Measurements from ENCODE around the gene TNNT3.

DNA sequence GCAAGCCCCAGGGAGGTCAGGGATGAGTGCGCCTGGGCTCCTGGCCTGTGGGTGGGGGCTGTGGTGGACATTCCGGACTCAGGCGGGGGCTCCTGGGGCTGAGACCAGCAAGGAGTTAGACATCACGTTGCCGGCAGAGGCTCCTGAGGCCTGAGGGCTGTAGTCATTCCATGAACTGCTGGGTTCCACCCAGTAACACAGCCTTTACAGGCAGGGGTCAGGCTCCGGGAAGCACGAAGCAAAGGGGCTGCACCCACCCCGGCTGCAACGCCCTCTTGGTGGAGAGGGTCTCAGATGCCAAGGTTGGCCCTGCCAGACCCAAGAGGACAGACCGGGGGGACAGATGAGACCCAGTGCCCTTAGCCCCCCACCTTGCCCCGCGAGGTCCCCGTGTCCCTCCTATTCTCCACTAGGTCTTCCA, 9.0 kb downstream of the TNNT3 start:
- TF ChIP-seq SUZ12 (IDR thresholded peaks at IDR 0.05) = no peak
- TF ChIP-seq SP1 (IDR thresholded peaks at IDR 0.05) = no peak
- no peak for TF ChIP-seq L3MBTL2 (conservative IDR thresholded peaks at IDR 0.05)

Data from HEK293T (cell line).